Activated B cell treated with CpG ODN at 0.5 μM for 24 hours (primary cell): ENCODE data around the gene XIRP1. TPM values are rescaled to one million over a fixed set of nuclear protein-coding genes. Genes with fewer than 3 reads are reported as not detected.
A peak's percentile ranks its signal among the peaks of the same experiment; 100 is the strongest.
"Not testable (repeated sequence)": the region's sequence is repeated elsewhere in the genome, so short reads cannot be mapped to it uniquely, and the experiment has no call there.

Experiments used
- ATAC-seq: fragments of 200-7000 bp; cut with Tn5 transposase; one replicate; pipeline ENCODE4 v1.10.0; 2021; ENCODE audit warnings: low read depth, mild to moderate bottlenecking, moderate library complexity
- CTCF ChIA-PET: fragments of 350-600 bp; sonication (Branson Sonifier 250); formaldehyde crosslinking; loops from one replicate; lab custom pipeline; 2021; ENCODE audit warnings: antibody characterized with exemption; lab: Charles Lee
- POLR2A ChIA-PET: fragments of 350-600 bp; sonication (Branson Sonifier 250); formaldehyde crosslinking; loops from one replicate; lab custom pipeline; 2021; ENCODE audit warnings: antibody characterized with exemption; lab: Charles Lee
- DNase-seq: peaks from one replicate; pipeline ENCODE4 v3.0.0; 2022
- H3K27ac Mint-ChIP-seq: one replicate; pipeline ENCODE4 v1.8.0; 2020; ENCODE audit warnings: mixed read lengths
- H3K27me3 Mint-ChIP-seq: one replicate; pipeline ENCODE4 v1.8.0; 2021; ENCODE audit warnings: mixed read lengths
- H3K36me3 Mint-ChIP-seq: one replicate; pipeline ENCODE4 v1.8.0; 2021; ENCODE audit warnings: low read depth, mixed read lengths
- H3K4me1 Mint-ChIP-seq: one replicate; pipeline ENCODE4 v1.8.0; 2021; ENCODE audit warnings: mixed read lengths
- H3K4me3 Mint-ChIP-seq: one replicate; pipeline ENCODE4 v1.8.0; 2020; ENCODE audit warnings: mild to moderate bottlenecking, mixed read lengths
- H3K9me3 Mint-ChIP-seq: one replicate; pipeline ENCODE4 v1.8.0; 2020; ENCODE audit warnings: mixed read lengths
- intact Hi-C: fragments of 100-400 bp; cut with micrococcal nuclease; formaldehyde crosslinking; loops from one replicate; pipeline ENCODE4 v1.15.1; 2024
- total RNA-seq: library from RNA; stranded (reverse); gene quantifications from 2 replicates; pipeline ENCODE4 v1.2.3, GENCODE V29; 2022
- TF ChIP-seq, protein P1 (sequence below): fragments of 200-600 bp; IDR thresholded peaks from one replicate; pipeline ENCODE4 v1.8.0; 2022; ENCODE audit warnings: antibody characterized with exemption, mild to moderate bottlenecking

Gene XIRP1
- total RNA-seq, 1 donor from 2014 or later: 0.60 TPM

DNA sequence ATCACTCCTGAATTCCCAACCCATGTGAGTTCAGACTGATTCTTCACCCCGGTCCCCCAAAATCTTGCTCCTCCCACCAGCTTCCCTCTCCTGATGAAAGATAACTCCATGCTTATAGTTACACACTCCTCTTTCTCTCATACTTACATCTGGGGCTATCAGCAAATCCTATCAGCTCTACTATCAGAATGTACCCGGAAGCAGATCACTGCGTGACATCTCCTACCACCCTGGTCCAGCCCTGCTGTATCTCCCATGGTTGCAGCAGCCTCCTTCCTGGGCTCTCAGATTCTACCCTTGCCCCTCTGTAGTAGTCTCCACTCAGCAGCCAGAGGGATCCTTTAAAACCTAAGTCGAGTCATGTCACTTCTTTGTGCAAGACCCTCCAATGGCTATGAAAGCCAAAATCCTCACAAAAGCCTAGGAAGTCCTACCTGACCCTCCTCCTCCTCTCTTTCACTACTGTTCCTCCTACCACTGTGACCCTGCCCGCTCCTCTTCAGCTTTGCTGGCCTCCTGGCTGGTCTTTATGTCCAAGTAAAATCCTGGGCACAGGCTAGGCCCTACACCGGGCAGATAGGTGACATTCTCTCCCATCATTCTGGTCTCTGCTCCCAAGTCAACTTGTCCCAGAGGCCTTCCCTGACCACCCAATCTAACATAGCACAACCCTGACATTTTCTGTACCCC lies 16.2 kb downstream of the XIRP1 start:
- DNase-seq: no peak
- TF ChIP-seq, protein P1, sequence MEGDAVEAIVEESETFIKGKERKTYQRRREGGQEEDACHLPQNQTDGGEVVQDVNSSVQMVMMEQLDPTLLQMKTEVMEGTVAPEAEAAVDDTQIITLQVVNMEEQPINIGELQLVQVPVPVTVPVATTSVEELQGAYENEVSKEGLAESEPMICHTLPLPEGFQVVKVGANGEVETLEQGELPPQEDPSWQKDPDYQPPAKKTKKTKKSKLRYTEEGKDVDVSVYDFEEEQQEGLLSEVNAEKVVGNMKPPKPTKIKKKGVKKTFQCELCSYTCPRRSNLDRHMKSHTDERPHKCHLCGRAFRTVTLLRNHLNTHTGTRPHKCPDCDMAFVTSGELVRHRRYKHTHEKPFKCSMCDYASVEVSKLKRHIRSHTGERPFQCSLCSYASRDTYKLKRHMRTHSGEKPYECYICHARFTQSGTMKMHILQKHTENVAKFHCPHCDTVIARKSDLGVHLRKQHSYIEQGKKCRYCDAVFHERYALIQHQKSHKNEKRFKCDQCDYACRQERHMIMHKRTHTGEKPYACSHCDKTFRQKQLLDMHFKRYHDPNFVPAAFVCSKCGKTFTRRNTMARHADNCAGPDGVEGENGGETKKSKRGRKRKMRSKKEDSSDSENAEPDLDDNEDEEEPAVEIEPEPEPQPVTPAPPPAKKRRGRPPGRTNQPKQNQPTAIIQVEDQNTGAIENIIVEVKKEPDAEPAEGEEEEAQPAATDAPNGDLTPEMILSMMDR: no peak
- Mint-ChIP-seq H3K4me3 (no peak overlapping the region), H3K27ac (peak overlapping the region; percentile 3), H3K36me3 (no peaks in the 10 kb centered on the region), H3K9me3 (no peaks in the 10 kb centered on the region), H3K27me3 (no peaks in the 10 kb centered on the region), H3K4me1 (peaks cover 28% of the 10 kb centered on the region)
- intact Hi-C loops: loop anchor here (5.0 kb wide), 2 partner anchors 124 to 1131 kb away; partner anchors contain the start of genes EIF1B, SCN11A and WDR48
- POLR2A ChIA-PET: interaction anchor here (0.6 kb wide), 1 partner anchor 227 kb away, joined by 4 read pairs; no protein-coding TSS in a partner anchor
- ATAC-seq: no peak
- CTCF ChIA-PET: no interaction called here

DNA sequence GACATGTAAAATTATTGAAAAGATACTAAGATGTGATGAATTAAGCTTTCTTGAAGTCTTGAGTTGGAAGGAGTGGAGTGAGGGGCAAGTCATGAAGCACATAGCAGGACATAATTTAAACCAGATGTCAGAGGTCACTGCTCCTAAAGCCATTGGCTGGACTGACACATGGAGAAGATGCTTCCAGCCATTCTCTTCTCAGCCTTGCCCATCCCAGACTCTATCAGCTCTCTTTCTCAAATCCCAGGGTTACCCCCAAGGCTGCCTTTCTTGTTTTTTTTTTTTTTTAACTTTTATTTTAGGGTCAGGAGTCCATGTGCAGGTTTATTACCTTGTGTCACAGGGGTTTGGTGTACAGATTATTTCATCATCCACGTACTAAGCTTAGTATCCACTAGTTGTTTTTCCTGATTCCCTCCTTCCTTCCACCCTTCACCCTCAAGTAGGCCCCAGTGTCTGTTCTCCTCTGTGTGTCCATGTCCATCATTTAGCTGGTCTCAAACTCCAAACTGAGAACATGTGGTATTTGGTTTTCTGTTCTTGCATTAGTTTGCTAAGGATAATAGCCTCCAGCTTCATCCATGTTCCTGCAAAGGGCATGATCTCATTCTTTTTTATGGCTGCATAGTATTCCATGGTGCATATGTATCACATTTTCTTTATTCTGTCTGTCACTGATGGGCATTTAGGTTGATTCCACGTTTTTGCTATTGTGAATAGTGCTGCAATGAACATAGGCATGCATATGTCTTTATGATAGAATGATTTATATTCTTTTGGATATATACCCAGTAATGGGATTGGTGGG lies 18.9 kb downstream of the XIRP1 start:
- ATAC-seq: no peak
- Mint-ChIP-seq H3K4me3 (no peak overlapping the region), H3K27me3 (no peaks in the 10 kb centered on the region), H3K4me1 (peaks cover 6% of the 10 kb centered on the region), H3K36me3 (no peaks in the 10 kb centered on the region), H3K27ac (no peak overlapping the region), H3K9me3 (no peaks in the 10 kb centered on the region)
- TF ChIP-seq, protein P1: no peak
- ChIA-PET POLR2A (interaction anchor here (0.6 to 0.7 kb wide), 2 partner anchors 41 to 1287 kb away, joined by 3 read pairs; no protein-coding TSS in a partner anchor), CTCF (interaction anchor here (0.7 to 1.8 kb wide), 3 partner anchors 17 to 115 kb away, joined by 3 to 7 read pairs (median 5); no protein-coding TSS in a partner anchor)
- DNase-seq: no peak
- intact Hi-C loops: no loop called here

DNA sequence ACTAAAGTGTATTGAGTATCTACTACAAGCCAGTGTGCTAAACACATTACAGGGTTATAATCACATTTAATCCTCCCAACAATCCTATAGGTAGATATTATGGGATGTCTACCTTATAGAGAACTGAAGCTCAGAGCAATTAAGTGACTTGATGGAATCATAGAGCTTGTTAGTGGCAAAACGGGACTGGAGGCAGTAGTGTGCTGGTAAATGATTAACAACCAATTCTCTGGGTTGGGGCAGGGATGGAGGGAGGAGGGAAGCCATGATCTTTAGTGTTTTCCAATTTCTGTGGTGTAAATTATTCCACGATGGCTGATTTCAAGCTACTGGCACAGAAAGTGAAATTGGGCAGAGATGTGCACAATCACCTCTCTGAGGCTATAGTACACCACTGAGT lies 20.5 kb downstream of the XIRP1 start:
- ChIA-PET POLR2A (no interaction called here), CTCF (interaction anchor here (1.8 kb wide), 1 partner anchor 117 kb away, joined by 7 read pairs; no protein-coding TSS in a partner anchor)
- H3K36me3 Mint-ChIP-seq: no peaks in the 10 kb centered on the region
- TF ChIP-seq, protein P1: no peak
- no peak overlapping the region for H3K27ac Mint-ChIP-seq
- H3K27me3 Mint-ChIP-seq: no peaks in the 10 kb centered on the region
- no peaks in the 10 kb centered on the region for H3K4me1 Mint-ChIP-seq
- no peaks in the 10 kb centered on the region for H3K9me3 Mint-ChIP-seq
- ATAC-seq (no peak), DNase-seq (no peak)
- H3K4me3 Mint-ChIP-seq: no peak overlapping the region
- intact Hi-C loops: no loop called here

DNA sequence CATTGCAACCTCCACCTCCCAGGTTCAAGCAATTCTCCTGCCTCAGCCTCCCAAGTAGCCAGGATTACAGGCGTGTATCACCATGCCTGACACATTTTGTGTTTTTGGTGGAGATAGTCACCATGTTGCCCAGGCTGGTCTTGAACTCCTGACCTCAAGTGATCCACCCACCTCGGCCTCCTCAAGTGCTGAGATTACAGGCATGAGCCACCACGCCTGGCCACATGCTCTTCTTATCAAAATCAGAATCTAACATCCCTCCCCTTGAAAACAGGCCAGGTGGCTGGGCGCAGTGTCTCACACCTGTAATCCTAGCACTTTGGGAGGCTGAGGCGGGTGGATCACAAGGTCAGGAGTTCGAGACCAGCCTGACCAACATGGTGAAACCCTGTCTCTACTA lies 21.5 kb downstream of the XIRP1 start:
- H3K27ac Mint-ChIP-seq, H3K36me3 Mint-ChIP-seq, intact Hi-C loops, H3K9me3 Mint-ChIP-seq, H3K27me3 Mint-ChIP-seq, CTCF ChIA-PET, DNase-seq, ATAC-seq, H3K4me1 Mint-ChIP-seq, H3K4me3 Mint-ChIP-seq: not testable (repeated sequence)
- POLR2A ChIA-PET: interaction anchor here (1.6 kb wide), 1 partner anchor 118 kb away, joined by 7 read pairs; no protein-coding TSS in a partner anchor

DNA sequence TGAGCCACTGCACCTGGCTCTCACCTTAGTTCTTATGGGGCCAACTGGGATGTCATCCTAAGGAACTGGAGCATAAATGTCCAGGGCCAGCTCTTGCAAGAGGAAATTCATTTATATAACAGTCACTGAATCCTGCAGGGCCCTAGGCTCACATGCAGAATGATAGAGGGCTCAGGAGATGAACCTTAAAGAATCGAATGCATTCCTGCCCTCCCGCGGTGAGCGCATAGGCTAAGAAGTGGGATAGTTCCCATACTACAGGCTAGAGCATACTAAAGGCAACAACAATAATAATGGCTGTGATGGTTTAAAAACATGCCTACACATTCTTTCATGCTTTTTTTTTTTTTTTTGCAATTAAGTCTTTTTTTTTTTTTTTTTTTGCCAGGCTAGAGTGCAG lies 21.9 kb downstream of the XIRP1 start:
- Mint-ChIP-seq H3K36me3 (no peaks in the 10 kb centered on the region), H3K27ac (no peak overlapping the region), H3K4me3 (no peak overlapping the region), H3K4me1 (no peaks in the 10 kb centered on the region), H3K9me3 (no peaks in the 10 kb centered on the region), H3K27me3 (no peaks in the 10 kb centered on the region)
- intact Hi-C loops: no loop called here
- POLR2A ChIA-PET: interaction anchor here (1.6 kb wide), 1 partner anchor 118 kb away, joined by 7 read pairs; no protein-coding TSS in a partner anchor
- CTCF ChIA-PET: no interaction called here
- DNase-seq (no peak), ATAC-seq (no peak)
- TF ChIP-seq, protein P1: no peak
